ENCODE data around the gene TXNDC5.

GRCh38 chr6:7894262-7895124 is 16.1 kb downstream of the TXNDC5 start:
- TF ChIP-seq CTCF (IDR thresholded peaks at IDR 0.05): no peak
- no peak for TF ChIP-seq RAD21 (conservative IDR thresholded peaks at IDR 0.05 in 1 of 2, IDR thresholded peaks at IDR 0.05 in 1 of 2)
- no peak for TF ChIP-seq REST (IDR thresholded peaks at IDR 0.05)
- no peak for TF ChIP-seq ELK1 (IDR thresholded peaks at IDR 0.05; ENCODE audit: low read depth, low read length)
- TF ChIP-seq HDAC2 (IDR thresholded peaks at IDR 0.05): no peak
- no peak for TF ChIP-seq MAFK (IDR thresholded peaks at IDR 0.05; ENCODE audit: partially characterized antibody)
- TF ChIP-seq MAX (IDR thresholded peaks at IDR 0.05): no peak
- no peak for TF ChIP-seq MAZ (IDR thresholded peaks at IDR 0.05; ENCODE audit: borderline replicate concordance, low read depth, low read length)
- TF ChIP-seq EHMT2 (IDR thresholded peaks at IDR 0.05; ENCODE audit: low read depth): no peak
- no peak for TF ChIP-seq NFE2L2 (conservative IDR thresholded peaks at IDR 0.05; ENCODE audit: low read length)

Data from A549 (cell line).